Measurements from ENCODE around the gene NEUROD4. TPM values are rescaled to one million over a fixed set of nuclear protein-coding genes. Genes with fewer than 3 reads are reported as not detected.

NEUROD4 gene
- total and polyA plus RNA-seq, 12 donors, result not detected

GRCh38 chr12:54998958-54999510, 20.7 kb upstream of the NEUROD4 start:
- intact Hi-C loops (cut with DNase I), result loop anchor here in 3 of 10 donors (5.0 to 10.0 kb wide), 3 partner anchors 73 to 146 kb away; no protein-coding TSS in a partner anchor
- Histone ChIP-seq H3K4me1 (no peaks in the 10 kb centered on the region), H3K9me3 (no peaks in the 10 kb centered on the region), H3K27me3 (peaks cover 0 to 35% (median 9%) of the 10 kb centered on the region in 7 donors), H3K4me3 (no peak overlapping the region), H3K36me3 (no peaks in the 10 kb centered on the region), H3K27ac (no peak overlapping the region)
- DNase-seq, result no peak
- 50 to 60% methylated on average over 5 of the region's 5 CpGs for WGBS, 2 donors
- no peak for TF ChIP-seq CTCF (IDR thresholded peaks at IDR 0.05)
- no peak for ATAC-seq

- ATAC-seq, result no peak
- no peak for DNase-seq
- TF ChIP-seq CTCF (IDR thresholded peaks at IDR 0.05), result no peak
- H3K4me3 ChIP-seq, result no peak overlapping the region
- H3K27ac ChIP-seq, result no peak overlapping the region
- WGBS, 2 donors, result 56 to 62% methylated on average over 4 of the region's 4 CpGs
- intact Hi-C loops (cut with DNase I), result no loop called here
- no peaks in the 10 kb centered on the region for H3K4me1 ChIP-seq
- no peaks in the 10 kb centered on the region for H3K36me3 ChIP-seq
- peaks cover 0 to 4% (median 0%) of the 10 kb centered on the region in 11 donors for H3K9me3 ChIP-seq
- H3K27me3 ChIP-seq, result peaks cover 0 to 45% (median 5%) of the 10 kb centered on the region in 7 donors
Measured at GRCh38 chr12:55001198-55001868, 18.4 kb upstream of the NEUROD4 start.

GRCh38 chr12:55002355-55002754, 17.4 kb upstream of the NEUROD4 start:
- no peaks in the 10 kb centered on the region for H3K36me3 ChIP-seq
- intact Hi-C loops (cut with DNase I), result no loop called here
- WGBS, 2 donors, result 40 to 59% methylated on average over 2 of the region's 2 CpGs
- peaks cover 0 to 4% (median 0%) of the 10 kb centered on the region in 11 donors for H3K9me3 ChIP-seq
- H3K4me3 ChIP-seq, result no peak overlapping the region
- no peaks in the 10 kb centered on the region for H3K4me1 ChIP-seq
- ATAC-seq (no peak), DNase-seq (no peak)
- H3K27me3 ChIP-seq, result peaks cover 0 to 44% (median 5%) of the 10 kb centered on the region in 7 donors
- TF ChIP-seq CTCF (IDR thresholded peaks at IDR 0.05), result no peak
- no peak overlapping the region for H3K27ac ChIP-seq

- 47 to 50% methylated on average over 6 of the region's 6 CpGs for WGBS, 2 donors
- no peak overlapping the region for H3K27ac ChIP-seq
- no peaks in the 10 kb centered on the region for H3K4me1 ChIP-seq
- peaks cover 0 to 11% (median 0%) of the 10 kb centered on the region in 11 donors for H3K9me3 ChIP-seq
- peaks cover 0 to 61% (median 8%) of the 10 kb centered on the region in 7 donors for H3K27me3 ChIP-seq
- no peak for TF ChIP-seq CTCF (IDR thresholded peaks at IDR 0.05)
- DNase-seq (no peak), ATAC-seq (no peak)
- no peak overlapping the region for H3K4me3 ChIP-seq
- H3K36me3 ChIP-seq, result no peaks in the 10 kb centered on the region
- intact Hi-C loops (cut with DNase I), result no loop called here
Measured at GRCh38 chr12:55008944-55009585, 10.7 kb upstream of the NEUROD4 start.

All from heart right ventricle (tissue), 16 donors.